Tibial artery (tissue), 4 donors: ENCODE results near the gene GALNT16.
A peak's percentile ranks its signal among the peaks of the same experiment; 100 is the strongest.

Source experiments
- DNase-seq, 2 donors: peaks; one replicate each; pipeline ENCODE4 v3.0.0-alpha.2; 2019
- H3K27ac ChIP-seq, 2 donors: fragments of 200-600 bp; sonication (generic) in 1 of 2; 1 replicate in 1 of 2; 2 replicates in 1 of 2; pipeline ENCODE4 v1.5.1; 2018 to 2019; ENCODE audit warnings: mild to moderate bottlenecking in 1 of 2
- H3K27me3 ChIP-seq, 2 donors: fragments of 200-600 bp; sonication (generic) in 1 of 2; one replicate each; pipeline versions ENCODE4 v1.5.1 to v1.6.0; 2016 to 2019
- H3K36me3 ChIP-seq, 3 donors: fragments of 200-600 bp; sonication (generic) in 2 of 3; one replicate each; pipeline ENCODE4 v1.5.1; 2016 to 2019; ENCODE audit warnings: mild to moderate bottlenecking in 2 of 3
- H3K4me1 ChIP-seq, 4 donors: fragments of 200-600 bp; sonication (generic) in 2 of 4; 1 replicate in 3 of 4; 2 replicates in 1 of 4; pipeline ENCODE4 v1.5.1; 2016 to 2019
- H3K4me3 ChIP-seq, 2 donors: fragments of 200-600 bp; sonication (generic) in 1 of 2; 1 replicate in 1 of 2; 2 replicates in 1 of 2; pipeline ENCODE4 v1.5.1; 2018 to 2019; ENCODE audit warnings: mild to moderate bottlenecking in 2 of 2
- H3K9me3 ChIP-seq, 3 donors: fragments of 200-600 bp; sonication (generic) in 1 of 3; one replicate each; pipeline ENCODE4 v1.5.1; 2016 to 2019
- intact Hi-C: fragments of 100-400 bp; cut with DNase I; formaldehyde crosslinking; loops from one replicate; pipeline ENCODE4 v1.15.0; 2023; ENCODE audit warnings: low total_unique reads
- TF ChIP-seq, protein P1 (sequence below), 2 experiments: fragments of 200-600 bp in 1 of 2; fragments of 450-650 bp in 1 of 2; IDR thresholded peaks; one replicate each; pipeline ENCODE4 v1.5.1; 2017 to 2019; ENCODE audit warnings: antibody characterized with exemption in 2 of 2, mild to moderate bottlenecking in 1 of 2, moderate library complexity in 1 of 2

Gene GALNT16

DNA sequence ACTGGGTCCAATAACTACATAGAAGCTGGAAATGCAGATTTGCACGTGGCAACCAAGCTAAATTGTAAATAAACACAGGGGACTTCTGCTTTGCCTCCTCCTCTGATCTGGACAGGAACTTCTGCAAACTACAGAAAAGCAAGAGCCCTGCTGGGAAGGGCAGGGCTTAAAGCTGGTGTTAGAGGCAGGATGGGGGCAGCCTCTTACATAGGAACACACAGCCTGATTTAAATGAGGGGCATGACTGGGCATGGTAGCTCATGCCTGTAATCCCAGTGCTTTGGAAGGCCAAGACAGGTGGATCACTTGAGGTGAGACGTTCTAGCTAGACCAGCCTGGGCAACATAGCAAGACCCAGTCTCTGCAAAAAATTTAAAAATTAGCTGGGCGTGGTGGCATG lies 91.4 kb downstream of the GALNT16 start:
- no peaks in the 10 kb centered on the region for H3K27me3 ChIP-seq
- peaks cover 0 to 21% (median 6%) of the 10 kb centered on the region in 3 donors for H3K36me3 ChIP-seq
- peaks cover 0 to 22% (median 18%) of the 10 kb centered on the region in 4 donors for H3K4me1 ChIP-seq
- H3K4me3 ChIP-seq: no peak overlapping the region
- intact Hi-C loops: no loop called here
- DNase-seq: no peak
- H3K9me3 ChIP-seq: no peaks in the 10 kb centered on the region
- TF ChIP-seq, protein P1, sequence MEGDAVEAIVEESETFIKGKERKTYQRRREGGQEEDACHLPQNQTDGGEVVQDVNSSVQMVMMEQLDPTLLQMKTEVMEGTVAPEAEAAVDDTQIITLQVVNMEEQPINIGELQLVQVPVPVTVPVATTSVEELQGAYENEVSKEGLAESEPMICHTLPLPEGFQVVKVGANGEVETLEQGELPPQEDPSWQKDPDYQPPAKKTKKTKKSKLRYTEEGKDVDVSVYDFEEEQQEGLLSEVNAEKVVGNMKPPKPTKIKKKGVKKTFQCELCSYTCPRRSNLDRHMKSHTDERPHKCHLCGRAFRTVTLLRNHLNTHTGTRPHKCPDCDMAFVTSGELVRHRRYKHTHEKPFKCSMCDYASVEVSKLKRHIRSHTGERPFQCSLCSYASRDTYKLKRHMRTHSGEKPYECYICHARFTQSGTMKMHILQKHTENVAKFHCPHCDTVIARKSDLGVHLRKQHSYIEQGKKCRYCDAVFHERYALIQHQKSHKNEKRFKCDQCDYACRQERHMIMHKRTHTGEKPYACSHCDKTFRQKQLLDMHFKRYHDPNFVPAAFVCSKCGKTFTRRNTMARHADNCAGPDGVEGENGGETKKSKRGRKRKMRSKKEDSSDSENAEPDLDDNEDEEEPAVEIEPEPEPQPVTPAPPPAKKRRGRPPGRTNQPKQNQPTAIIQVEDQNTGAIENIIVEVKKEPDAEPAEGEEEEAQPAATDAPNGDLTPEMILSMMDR (IDR thresholded peaks at IDR 0.05): no peak
- H3K27ac ChIP-seq: no peak overlapping the region

DNA sequence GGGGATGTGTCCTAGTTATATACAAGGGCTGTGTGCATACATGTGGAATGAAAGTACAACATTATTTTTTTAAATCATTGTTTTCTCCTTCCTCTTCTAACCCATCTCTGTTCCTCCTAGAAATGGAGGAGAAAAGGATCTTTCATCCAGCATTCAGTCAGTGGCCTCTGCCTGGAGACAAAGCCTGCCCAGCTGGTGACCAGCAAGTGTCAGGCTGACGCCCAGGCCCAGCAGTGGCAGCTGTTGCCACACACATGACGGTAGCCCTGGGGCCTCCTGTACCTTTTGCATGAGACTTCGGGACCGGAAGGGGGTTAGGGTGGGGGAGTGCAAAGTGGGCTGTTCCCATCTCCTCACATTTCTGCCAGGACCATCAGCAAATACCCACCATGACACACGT lies 92.0 kb downstream of the GALNT16 start:
- Histone ChIP-seq H3K4me3 (no peak overlapping the region), H3K36me3 (peaks cover 0 to 21% (median 6%) of the 10 kb centered on the region in 3 donors), H3K27me3 (no peaks in the 10 kb centered on the region), H3K9me3 (no peaks in the 10 kb centered on the region), H3K27ac (no peak overlapping the region), H3K4me1 (peaks cover 0 to 26% (median 20%) of the 10 kb centered on the region in 4 donors)
- TF ChIP-seq, protein P1 (IDR thresholded peaks at IDR 0.05): no peak
- DNase-seq: no peak
- intact Hi-C loops: no loop called here

DNA sequence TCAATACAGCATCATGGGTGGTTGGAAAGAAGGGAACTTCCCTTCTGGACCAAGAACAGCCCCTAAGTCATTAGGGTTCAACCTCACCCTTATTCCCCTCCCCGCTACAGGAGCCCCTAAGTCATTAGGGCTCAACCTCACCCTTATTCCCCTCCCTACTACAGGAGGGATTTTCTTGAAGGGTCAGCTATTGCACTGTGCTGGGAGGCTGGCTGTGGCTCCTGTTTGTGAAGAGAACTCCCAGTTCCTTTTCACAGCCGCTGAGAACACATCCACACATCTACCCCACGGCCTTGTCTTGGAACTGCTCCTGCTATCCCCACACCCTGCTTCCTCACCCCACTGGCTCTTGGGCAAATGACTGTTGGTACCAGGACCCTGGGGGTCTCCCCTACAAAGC lies 93.2 kb downstream of the GALNT16 start:
- TF ChIP-seq, protein P1 (IDR thresholded peaks at IDR 0.05): no peak
- Histone ChIP-seq H3K27ac (no peak overlapping the region), H3K36me3 (peaks cover 0 to 11% (median 6%) of the 10 kb centered on the region in 3 donors), H3K4me3 (no peak overlapping the region), H3K9me3 (no peaks in the 10 kb centered on the region), H3K27me3 (no peaks in the 10 kb centered on the region), H3K4me1 (peaks cover 0 to 35% (median 20%) of the 10 kb centered on the region in 4 donors)
- no peak for DNase-seq
- intact Hi-C loops: no loop called here

DNA sequence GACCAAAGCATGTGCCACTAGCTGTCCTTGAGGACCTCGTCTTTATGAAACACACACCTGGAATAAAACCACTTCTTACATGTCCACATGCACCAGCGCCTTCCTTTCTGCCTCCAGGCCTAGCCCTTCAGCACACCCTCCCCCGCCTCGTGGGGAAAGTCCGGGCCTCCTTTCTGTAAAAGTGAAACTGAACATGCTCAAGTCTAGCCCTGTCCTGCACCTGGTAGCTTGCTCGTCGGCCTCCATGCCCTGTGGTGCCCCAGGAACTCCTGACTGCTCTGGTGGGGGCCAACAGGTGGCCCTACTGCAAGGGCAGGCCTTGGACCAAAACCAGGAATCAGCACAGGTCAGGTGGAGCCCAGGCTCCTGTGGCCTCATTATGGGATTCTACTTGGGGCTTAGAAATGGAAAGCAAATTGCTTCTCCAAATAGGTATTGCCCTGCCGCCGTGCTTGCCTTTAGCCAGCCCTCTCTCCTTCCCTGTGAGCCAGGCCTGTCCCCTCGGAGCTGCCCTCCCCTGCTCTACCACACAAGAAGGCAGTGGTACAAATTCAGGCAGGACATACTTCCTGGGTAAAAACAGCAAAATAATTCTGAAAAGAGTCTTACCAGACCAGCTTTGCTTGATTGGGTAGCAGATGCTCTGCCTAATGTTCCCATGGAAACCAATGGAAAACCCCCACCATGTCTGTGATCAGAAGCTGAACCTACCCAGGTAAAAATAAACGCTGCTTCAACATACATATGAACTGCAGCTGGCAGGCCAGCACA lies 94.6 kb downstream of the GALNT16 start:
- Histone ChIP-seq H3K36me3 (peaks cover 0 to 6% (median 0%) of the 10 kb centered on the region in 3 donors), H3K27me3 (no peaks in the 10 kb centered on the region), H3K27ac (peak overlapping the region; percentile 58 to 81), H3K4me1 (peaks cover 0 to 36% (median 20%) of the 10 kb centered on the region in 4 donors), H3K9me3 (no peaks in the 10 kb centered on the region), H3K4me3 (no peak overlapping the region)
- TF ChIP-seq, protein P1 (IDR thresholded peaks at IDR 0.05): no peak
- intact Hi-C loops: loop anchor here (5.0 kb wide), 1 partner anchor 92 kb away; the partner anchor contains the start of gene GALNT16
- no peak for DNase-seq

DNA sequence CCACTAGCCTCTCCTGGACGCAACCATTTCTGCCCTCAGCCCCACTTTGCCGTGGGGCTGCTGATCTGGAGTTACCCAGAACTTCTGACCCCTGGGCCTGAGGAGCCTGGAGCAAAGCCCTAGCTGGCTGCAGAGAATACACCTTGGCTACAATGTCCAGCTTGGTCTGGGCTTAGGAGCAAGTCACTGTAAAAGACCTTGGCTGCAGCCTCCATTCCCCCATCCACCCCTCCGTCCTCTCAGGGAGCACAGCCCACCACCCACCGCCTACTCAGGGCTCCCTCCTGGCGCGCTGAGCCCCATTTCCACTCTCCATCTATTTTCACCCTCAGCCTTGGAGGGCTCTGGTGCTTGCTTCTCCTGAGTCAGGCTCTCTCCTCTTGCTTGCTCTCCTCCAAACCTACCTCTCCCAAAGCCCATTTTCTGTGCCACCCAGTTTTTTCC lies 95.2 kb downstream of the GALNT16 start:
- Histone ChIP-seq H3K27me3 (no peaks in the 10 kb centered on the region), H3K4me1 (peaks cover 0 to 36% (median 20%) of the 10 kb centered on the region in 4 donors), H3K27ac (peak overlapping the region; percentile 58 to 81), H3K4me3 (no peak overlapping the region), H3K9me3 (no peaks in the 10 kb centered on the region), H3K36me3 (peaks cover 0 to 4% (median 0%) of the 10 kb centered on the region in 3 donors)
- TF ChIP-seq, protein P1 (IDR thresholded peaks at IDR 0.05): no peak
- no peak for DNase-seq
- intact Hi-C loops: loop anchor here (5.0 kb wide), 1 partner anchor 93 kb away; the partner anchor contains the start of gene GALNT16
